H9 (cell line): ENCODE results near the gene SLC17A6. TPM values are rescaled to one million over a fixed set of nuclear protein-coding genes. Genes with fewer than 3 reads are reported as not detected.

Experiments used
- DNase-seq: peaks from one replicate; pipeline ENCODE4 v3.0.0-alpha.2; 2017
- H2AFZ ChIP-seq: one replicate; pipeline ENCODE4 v1.6.1; 2013; ENCODE audit warnings: mild to moderate bottlenecking, low read length, control low read depth, moderate library complexity
- H2AK5ac ChIP-seq: 2 replicates; pipeline ENCODE4 v1.6.1; 2013; ENCODE audit warnings: low read length, control low read depth, mixed read lengths; ENCODE audit not compliant: insufficient read length
- H2BK120ac ChIP-seq: one replicate; pipeline ENCODE4 v1.6.1; 2013; ENCODE audit warnings: low read depth, mild to moderate bottlenecking, low read length, control low read depth, inconsistent platforms; ENCODE audit not compliant: poor library complexity, severe bottlenecking
- H2BK12ac ChIP-seq: 2 replicates; pipeline ENCODE4 v1.6.1; 2013; ENCODE audit warnings: low read length, control low read depth, mixed read lengths, low read depth; ENCODE audit not compliant: insufficient read length
- H2BK15ac ChIP-seq: 2 replicates; pipeline ENCODE4 v1.6.1; 2013; ENCODE audit warnings: low read depth, low read length, control low read depth
- H2BK20ac ChIP-seq: one replicate; pipeline ENCODE4 v1.6.1; 2013; ENCODE audit warnings: low read depth, mild to moderate bottlenecking, low read length, control low read depth, inconsistent platforms; ENCODE audit not compliant: poor library complexity, severe bottlenecking
- H2BK5ac ChIP-seq: 2 replicates; pipeline ENCODE4 v1.6.1; 2013; ENCODE audit warnings: low read length, control low read depth, mixed read lengths; ENCODE audit not compliant: insufficient read length
- H3K14ac ChIP-seq: 2 replicates; pipeline ENCODE4 v1.6.1; 2013; ENCODE audit warnings: low read length, control low read depth; ENCODE audit not compliant: insufficient read depth
- H3K18ac ChIP-seq: 2 replicates; pipeline ENCODE4 v1.6.1; 2013; ENCODE audit warnings: low read depth, mild to moderate bottlenecking, mixed read lengths, low read length, control low read depth; ENCODE audit not compliant: insufficient read length
- H3K23ac ChIP-seq: 2 replicates; pipeline ENCODE4 v1.6.1; 2013; ENCODE audit warnings: low read length, control low read depth, mixed read lengths, low read depth; ENCODE audit not compliant: insufficient read length
- H3K23me2 ChIP-seq: 2 replicates; pipeline ENCODE4 v1.6.1; 2013; ENCODE audit warnings: low read depth, mild to moderate bottlenecking, mixed read lengths, low read length, control low read depth; ENCODE audit not compliant: insufficient read length, poor library complexity, severe bottlenecking
- H3K27ac ChIP-seq: 2 replicates; pipeline ENCODE4 v1.5.1; 2013; ENCODE audit warnings: low read length, control low read depth, mixed read lengths, low read depth; ENCODE audit not compliant: insufficient read length
- H3K27me3 ChIP-seq: 2 replicates; pipeline ENCODE4 v1.6.1; 2013; ENCODE audit warnings: low read length, control low read depth, inconsistent platforms; ENCODE audit not compliant: insufficient read depth
- H3K4ac ChIP-seq: 2 replicates; pipeline ENCODE4 v1.6.1; 2013; ENCODE audit warnings: low read depth, mild to moderate bottlenecking, control low read depth, inconsistent platforms, low read length, moderate library complexity
- H3K4me1 ChIP-seq: 2 replicates; pipeline ENCODE4 v1.6.1; 2013; ENCODE audit warnings: low read length, control low read depth, inconsistent platforms; ENCODE audit not compliant: insufficient read depth
- H3K4me2 ChIP-seq: 2 replicates; pipeline ENCODE4 v1.6.1; 2013; ENCODE audit warnings: low read length, control low read depth, mixed read lengths; ENCODE audit not compliant: insufficient read length, insufficient read depth
- H3K56ac ChIP-seq: 2 replicates; pipeline ENCODE4 v1.6.1; 2013; ENCODE audit warnings: low read depth, mild to moderate bottlenecking, mixed read lengths, low read length, control low read depth; ENCODE audit not compliant: insufficient read length
- H3K79me1 ChIP-seq: 2 replicates; pipeline ENCODE4 v1.6.1; 2013; ENCODE audit warnings: low read depth, mild to moderate bottlenecking, moderate library complexity, low read length, control low read depth, inconsistent platforms; ENCODE audit not compliant: insufficient read depth, poor library complexity, severe bottlenecking
- H3K79me2 ChIP-seq: 2 replicates; pipeline ENCODE4 v1.6.1; 2013; ENCODE audit warnings: low read length, control low read depth, inconsistent platforms; ENCODE audit not compliant: insufficient read depth
- H3K9ac ChIP-seq: 2 replicates; pipeline ENCODE4 v1.6.1; 2013; ENCODE audit warnings: low read length, control low read depth, mixed read lengths; ENCODE audit not compliant: insufficient read length; ENCODE audit errors: extremely low read depth
- H3K9me3 ChIP-seq: one replicate; pipeline ENCODE4 v1.6.1; 2013; ENCODE audit warnings: low read depth, low read length, inconsistent platforms; ENCODE audit not compliant: control insufficient read depth
- H3T11ph ChIP-seq: one replicate; pipeline ENCODE4 v1.6.1; 2013; ENCODE audit warnings: mild to moderate bottlenecking, low read length, control low read depth, inconsistent platforms
- H4K20me1 ChIP-seq: one replicate; pipeline ENCODE4 v1.6.1; 2013; ENCODE audit not compliant: control insufficient read depth, insufficient read length, insufficient read depth
- H4K5ac ChIP-seq: 2 replicates; pipeline ENCODE4 v1.6.1; 2013; ENCODE audit warnings: low read depth, mild to moderate bottlenecking, mixed read lengths, low read length, control low read depth; ENCODE audit not compliant: insufficient read length
- H4K8ac ChIP-seq: replicated peaks from 2 replicates; pipeline ENCODE4 v1.6.1; 2013; ENCODE audit warnings: low read length, control low read depth, mixed read lengths, low read depth; ENCODE audit not compliant: insufficient read length
- H4K91ac ChIP-seq: 2 replicates; pipeline ENCODE4 v1.6.1; 2013; ENCODE audit warnings: low read depth, mild to moderate bottlenecking, moderate library complexity, mixed read lengths, low read length, control low read depth; ENCODE audit not compliant: insufficient read length
- H3K27ac Mint-ChIP-seq, 3 experiments: 2 replicates in 2 of 3; 3 replicates in 1 of 3; pipeline ENCODE4 v1.8.0; 2020 to 2021; ENCODE audit warnings: mixed read lengths in 3 of 3, mild to moderate bottlenecking in 1 of 3, moderate library complexity in 1 of 3
- H3K27me3 Mint-ChIP-seq: 2 replicates; pipeline ENCODE4 v1.8.0; 2021; ENCODE audit warnings: low read depth, mild to moderate bottlenecking, moderate library complexity, mixed read lengths
- H3K36me3 Mint-ChIP-seq, 3 experiments: 2 replicates in 2 of 3; 3 replicates in 1 of 3; pipeline ENCODE4 v1.8.0; 2020 to 2021; ENCODE audit warnings: low read depth in 3 of 3, mixed read lengths in 3 of 3; ENCODE audit not compliant: insufficient read depth in 1 of 3
- H3K4me1 Mint-ChIP-seq, 2 experiments: 2 replicates each; pipeline ENCODE4 v1.8.0; 2020; ENCODE audit warnings: mixed read lengths in 2 of 2
- H3K4me3 Mint-ChIP-seq, 2 experiments: 2 replicates in 1 of 2; 3 replicates in 1 of 2; pipeline ENCODE4 v1.8.0; 2020 to 2021; ENCODE audit warnings: mild to moderate bottlenecking in 2 of 2, mixed read lengths in 2 of 2, moderate library complexity in 1 of 2
- H3K9me3 Mint-ChIP-seq, 2 experiments: 2 replicates in 1 of 2; 3 replicates in 1 of 2; pipeline ENCODE4 v1.8.0; 2020; ENCODE audit warnings: mild to moderate bottlenecking in 2 of 2, mixed read lengths in 2 of 2, moderate library complexity in 1 of 2
- WGBS: extraction: QIAGEN DNeasy Blood & Tissue Kit; methylation state at CpG from one replicate; pipeline ENCODE4 v1.1.7; 2013; ENCODE audit warnings: missing lambda C conversion rate, low lambda C conversion rate, mixed read lengths; ENCODE audit not compliant: insufficient read length; ENCODE audit errors: extremely low coverage; 5-methylcytosine and 5-hydroxymethylcytosine counted together
- total RNA-seq: library from RNA; stranded (reverse); gene quantifications from 2 replicates; pipeline ENCODE4 v1.2.1, GENCODE V29; 2021
- TF ChIP-seq, protein P1 (sequence below): fragments of 200-600 bp; sonication (generic); conservative IDR thresholded peaks from 3 replicates; pipeline ENCODE4 v1.8.0; 2021; ENCODE audit warnings: antibody characterized with exemption, mild to moderate bottlenecking

The SLC17A6 gene
- total RNA-seq, 1 experiment from 2014 or later: not detected

DNA sequence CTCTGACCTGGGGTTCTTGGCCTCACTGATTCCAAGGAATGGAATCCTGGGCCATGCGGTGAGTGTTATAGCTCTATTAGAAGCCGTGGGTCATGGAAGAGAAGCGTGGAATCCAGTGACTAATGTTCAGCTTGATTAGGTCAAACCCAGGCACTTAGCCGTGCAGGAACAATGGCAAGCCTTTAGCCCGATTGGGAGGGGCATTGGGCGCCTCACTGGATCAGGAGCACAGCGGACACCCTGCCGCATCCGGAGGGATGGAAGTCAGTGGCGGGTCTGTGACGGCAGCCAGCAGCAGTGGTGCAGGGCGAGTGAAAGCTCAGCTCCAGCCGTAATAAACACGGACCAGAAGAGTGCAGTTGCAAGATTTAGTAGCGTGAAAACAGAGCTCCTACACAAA is 20.5 kb upstream of the SLC17A6 start:
- H3K18ac ChIP-seq: no peak overlapping the region
- no peak overlapping the region for H3K27ac ChIP-seq
- H3T11ph ChIP-seq: no peak overlapping the region
- H2AK5ac ChIP-seq: no peak overlapping the region
- no peak overlapping the region for H3K4ac ChIP-seq
- H3K79me1 ChIP-seq: no peaks in the 10 kb centered on the region
- H2BK20ac ChIP-seq: no peak overlapping the region
- H3K9ac ChIP-seq: no peak overlapping the region
- Mint-ChIP-seq H3K27me3 (no peaks in the 10 kb centered on the region; the same call in 1 of the 2 replicates), H3K4me3 (no peak overlapping the region), H3K27ac (no peak overlapping the region), H3K36me3 (no peaks in the 10 kb centered on the region), H3K4me1 (no peaks in the 10 kb centered on the region), H3K9me3 (no peaks in the 10 kb centered on the region; a peak in 3 of 5 replicates)
- DNase-seq: no peak
- no peak overlapping the region for H2BK12ac ChIP-seq
- no peak overlapping the region for H3K4me2 ChIP-seq
- no peak overlapping the region for H4K5ac ChIP-seq
- no peaks in the 10 kb centered on the region for H3K9me3 ChIP-seq
- no peaks in the 10 kb centered on the region for H4K20me1 ChIP-seq
- H2AFZ ChIP-seq: no peak overlapping the region
- no peak overlapping the region for H3K14ac ChIP-seq
- H3K56ac ChIP-seq: no peak overlapping the region
- WGBS: no CpG with 5 or more reads among the region's 15 CpGs
- TF ChIP-seq, protein P1, sequence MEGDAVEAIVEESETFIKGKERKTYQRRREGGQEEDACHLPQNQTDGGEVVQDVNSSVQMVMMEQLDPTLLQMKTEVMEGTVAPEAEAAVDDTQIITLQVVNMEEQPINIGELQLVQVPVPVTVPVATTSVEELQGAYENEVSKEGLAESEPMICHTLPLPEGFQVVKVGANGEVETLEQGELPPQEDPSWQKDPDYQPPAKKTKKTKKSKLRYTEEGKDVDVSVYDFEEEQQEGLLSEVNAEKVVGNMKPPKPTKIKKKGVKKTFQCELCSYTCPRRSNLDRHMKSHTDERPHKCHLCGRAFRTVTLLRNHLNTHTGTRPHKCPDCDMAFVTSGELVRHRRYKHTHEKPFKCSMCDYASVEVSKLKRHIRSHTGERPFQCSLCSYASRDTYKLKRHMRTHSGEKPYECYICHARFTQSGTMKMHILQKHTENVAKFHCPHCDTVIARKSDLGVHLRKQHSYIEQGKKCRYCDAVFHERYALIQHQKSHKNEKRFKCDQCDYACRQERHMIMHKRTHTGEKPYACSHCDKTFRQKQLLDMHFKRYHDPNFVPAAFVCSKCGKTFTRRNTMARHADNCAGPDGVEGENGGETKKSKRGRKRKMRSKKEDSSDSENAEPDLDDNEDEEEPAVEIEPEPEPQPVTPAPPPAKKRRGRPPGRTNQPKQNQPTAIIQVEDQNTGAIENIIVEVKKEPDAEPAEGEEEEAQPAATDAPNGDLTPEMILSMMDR: no peak
- no peak overlapping the region for H4K91ac ChIP-seq
- H3K79me2 ChIP-seq: no peaks in the 10 kb centered on the region
- H2BK120ac ChIP-seq: no peak overlapping the region
- H3K23me2 ChIP-seq: no peaks in the 10 kb centered on the region
- no peak overlapping the region for H4K8ac ChIP-seq
- no peak overlapping the region for H2BK15ac ChIP-seq
- no peak overlapping the region for H2BK5ac ChIP-seq
- H3K4me1 ChIP-seq: no peaks in the 10 kb centered on the region
- H3K27me3 ChIP-seq: no peaks in the 10 kb centered on the region
- H3K23ac ChIP-seq: no peak overlapping the region
